ENCODE results near the gene RAB6C. TPM values are rescaled to one million over a fixed set of nuclear protein-coding genes. Genes with fewer than 3 reads are reported as not detected.
"Not testable (repeated sequence)": the region's sequence is repeated elsewhere in the genome, so short reads cannot be mapped to it uniquely, and the experiment has no call there.

RAB6C gene
- total and polyA plus RNA-seq, 2 donors from 2014 or later = 0.17 to 0.19 TPM

GRCh38 chr2:129984426-129984825 lies 5.0 kb downstream of the RAB6C start:
- no peak for FAIRE-seq
- TF ChIP-seq CTCF (IDR thresholded peaks at IDR 0.05; ENCODE audit: borderline replicate concordance, extremely low read depth, insufficient read depth) = no peak
- H3K9me3 ChIP-seq (ENCODE audit: control insufficient read depth in 2 of 3, insufficient read depth in 1 of 3, low read length in 3 of 3) = no peaks in the 10 kb centered on the region
- no peak overlapping the region for H3K9ac ChIP-seq (ENCODE audit: low read length in 3 of 3)
- H3K4me1 ChIP-seq (ENCODE audit: control insufficient read depth in 2 of 3, insufficient read depth in 2 of 3, low read depth in 1 of 3, low read length in 3 of 3) = no peaks in the 10 kb centered on the region
- H3K4me3 ChIP-seq (ENCODE audit: low read length in 3 of 3) = no peak overlapping the region
- no peaks in the 10 kb centered on the region for H3K36me3 ChIP-seq (ENCODE audit: control insufficient read depth in 2 of 3, insufficient read depth in 3 of 3, low read length in 3 of 3)
- H3K27ac ChIP-seq (ENCODE audit: low read depth in 2 of 2, low read length in 2 of 2) = no peak overlapping the region
- H3K27me3 ChIP-seq (ENCODE audit: control insufficient read depth, insufficient read depth, low read length) = peaks cover 7% of the 10 kb centered on the region
- no peak for DNase-seq
- intact Hi-C loops (cut with DNase I) = no loop called here

- H3K36me3 ChIP-seq (ENCODE audit: control insufficient read depth in 2 of 3, insufficient read depth in 3 of 3, low read length in 3 of 3); H3K4me3 ChIP-seq (ENCODE audit: low read length in 3 of 3); H3K27me3 ChIP-seq (ENCODE audit: control insufficient read depth, insufficient read depth, low read length); intact Hi-C loops (cut with DNase I); FAIRE-seq; H3K27ac ChIP-seq (ENCODE audit: low read depth in 2 of 2, low read length in 2 of 2); H3K9ac ChIP-seq (ENCODE audit: low read length in 3 of 3); H3K4me1 ChIP-seq (ENCODE audit: control insufficient read depth in 2 of 3, insufficient read depth in 2 of 3, low read depth in 1 of 3, low read length in 3 of 3); H3K9me3 ChIP-seq (ENCODE audit: control insufficient read depth in 2 of 3, insufficient read depth in 1 of 3, low read length in 3 of 3): not testable (repeated sequence)
- DNase-seq = peak in 1 of 5 donors; percentile 46
Observed at GRCh38 chr2:129992415-129993006, 13.0 kb downstream of the RAB6C start.

DNA sequence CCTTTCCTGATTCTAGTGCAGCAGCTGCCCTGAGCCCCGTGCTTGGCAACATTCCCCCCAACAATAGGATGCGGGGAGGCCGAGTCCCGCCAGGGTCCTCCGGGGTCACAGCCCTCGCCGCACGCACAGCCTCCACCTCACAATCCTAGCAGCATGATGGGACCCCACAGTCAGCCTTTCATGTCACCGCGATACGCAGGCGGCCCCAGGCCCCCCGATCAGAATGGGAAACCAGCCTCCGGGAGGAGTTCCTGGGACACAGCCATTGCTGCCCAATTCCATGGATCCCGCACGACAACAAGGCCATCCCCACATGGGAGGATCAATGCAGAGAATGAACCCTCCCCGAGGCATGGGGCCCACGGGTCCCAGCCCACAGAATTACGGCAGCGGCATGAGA lies 13.7 kb downstream of the RAB6C start:
- not testable (repeated sequence) for H3K27me3 ChIP-seq (ENCODE audit: control insufficient read depth, insufficient read depth, low read length)

GRCh38 chr2:129996657-129997237 lies 17.3 kb downstream of the RAB6C start:
- H3K27me3 ChIP-seq (ENCODE audit: control insufficient read depth, insufficient read depth, low read length); H3K4me3 ChIP-seq (ENCODE audit: low read length in 3 of 3); H3K9me3 ChIP-seq (ENCODE audit: control insufficient read depth in 2 of 3, insufficient read depth in 1 of 3, low read length in 3 of 3); intact Hi-C loops (cut with DNase I); FAIRE-seq; H3K36me3 ChIP-seq (ENCODE audit: control insufficient read depth in 2 of 3, insufficient read depth in 3 of 3, low read length in 3 of 3); DNase-seq; H3K4me1 ChIP-seq (ENCODE audit: control insufficient read depth in 2 of 3, insufficient read depth in 2 of 3, low read depth in 1 of 3, low read length in 3 of 3); H3K9ac ChIP-seq (ENCODE audit: low read length in 3 of 3); H3K27ac ChIP-seq (ENCODE audit: low read depth in 2 of 2, low read length in 2 of 2): not testable (repeated sequence)

More for the DNA sequence above, 13.7 kb downstream of the RAB6C start:
- H3K27ac ChIP-seq (ENCODE audit: low read depth in 2 of 2, low read length in 2 of 2); H3K4me3 ChIP-seq (ENCODE audit: low read length in 3 of 3); H3K9me3 ChIP-seq (ENCODE audit: control insufficient read depth in 2 of 3, insufficient read depth in 1 of 3, low read length in 3 of 3); FAIRE-seq; intact Hi-C loops (cut with DNase I); H3K4me1 ChIP-seq (ENCODE audit: control insufficient read depth in 2 of 3, insufficient read depth in 2 of 3, low read depth in 1 of 3, low read length in 3 of 3); H3K9ac ChIP-seq (ENCODE audit: low read length in 3 of 3); H3K36me3 ChIP-seq (ENCODE audit: control insufficient read depth in 2 of 3, insufficient read depth in 3 of 3, low read length in 3 of 3): not testable (repeated sequence)
- peak in 1 of 5 donors; percentile 41 for DNase-seq

GRCh38 chr2:129998771-129999170 lies 19.3 kb downstream of the RAB6C start:
- H3K36me3 ChIP-seq (ENCODE audit: control insufficient read depth in 2 of 3, insufficient read depth in 3 of 3, low read length in 3 of 3); H3K4me1 ChIP-seq (ENCODE audit: control insufficient read depth in 2 of 3, insufficient read depth in 2 of 3, low read depth in 1 of 3, low read length in 3 of 3); H3K9ac ChIP-seq (ENCODE audit: low read length in 3 of 3); H3K4me3 ChIP-seq (ENCODE audit: low read length in 3 of 3); DNase-seq; FAIRE-seq; H3K9me3 ChIP-seq (ENCODE audit: control insufficient read depth in 2 of 3, insufficient read depth in 1 of 3, low read length in 3 of 3); intact Hi-C loops (cut with DNase I); H3K27me3 ChIP-seq (ENCODE audit: control insufficient read depth, insufficient read depth, low read length); H3K27ac ChIP-seq (ENCODE audit: low read depth in 2 of 2, low read length in 2 of 2): not testable (repeated sequence)

DNA sequence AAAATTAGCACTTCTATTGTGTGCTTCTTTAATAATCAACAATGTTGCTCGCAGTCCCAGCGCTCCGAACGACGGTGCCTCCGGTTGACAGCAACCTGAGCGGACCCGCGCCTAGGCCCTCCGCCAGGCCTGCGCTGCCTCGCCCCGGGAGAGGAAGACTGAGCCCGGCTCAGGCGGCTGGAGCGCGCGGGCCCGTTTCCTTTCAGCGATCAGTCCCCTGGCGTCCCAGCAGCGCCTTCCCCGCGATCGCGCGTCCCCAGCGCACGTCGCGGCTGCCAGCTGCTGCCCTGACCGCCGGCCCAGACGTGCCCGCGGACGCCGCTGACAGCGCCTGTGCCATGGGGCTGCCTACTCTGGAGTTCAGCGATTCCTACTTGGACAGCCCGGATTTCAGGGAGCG lies 26.4 kb downstream of the RAB6C start:
- H3K27ac ChIP-seq (ENCODE audit: low read depth in 2 of 2, low read length in 2 of 2); H3K27me3 ChIP-seq (ENCODE audit: control insufficient read depth, insufficient read depth, low read length); H3K4me1 ChIP-seq (ENCODE audit: control insufficient read depth in 2 of 3, insufficient read depth in 2 of 3, low read depth in 1 of 3, low read length in 3 of 3); H3K9me3 ChIP-seq (ENCODE audit: control insufficient read depth in 2 of 3, insufficient read depth in 1 of 3, low read length in 3 of 3); FAIRE-seq; H3K9ac ChIP-seq (ENCODE audit: low read length in 3 of 3); intact Hi-C loops (cut with DNase I); H3K4me3 ChIP-seq (ENCODE audit: low read length in 3 of 3); H3K36me3 ChIP-seq (ENCODE audit: control insufficient read depth in 2 of 3, insufficient read depth in 3 of 3, low read length in 3 of 3): not testable (repeated sequence)
- peak in 3 of 5 donors; percentile 27 to 41 (median 31) for DNase-seq

DNA sequence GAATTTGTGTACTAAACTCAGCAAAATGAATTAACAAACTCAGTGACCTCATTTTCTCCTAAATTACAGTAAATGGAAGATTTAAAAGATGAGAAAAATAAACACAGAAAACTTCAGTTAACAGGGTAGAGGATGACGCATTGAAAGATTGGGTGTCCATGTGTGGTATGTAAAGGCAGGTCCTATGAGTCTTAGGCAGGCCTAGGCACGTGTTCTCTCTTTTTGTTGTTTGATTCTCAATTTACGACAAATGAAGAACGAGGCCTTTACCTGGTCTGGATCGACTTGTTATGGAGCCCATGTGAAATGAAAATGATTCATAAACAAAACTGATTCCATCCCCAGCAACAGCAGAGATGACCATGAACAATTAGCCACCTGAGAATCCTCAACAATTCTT lies 37.2 kb downstream of the RAB6C start:
- H3K9me3 ChIP-seq (ENCODE audit: control insufficient read depth in 2 of 3, insufficient read depth in 1 of 3, low read length in 3 of 3); intact Hi-C loops (cut with DNase I); H3K4me3 ChIP-seq (ENCODE audit: low read length in 3 of 3); H3K27me3 ChIP-seq (ENCODE audit: control insufficient read depth, insufficient read depth, low read length); H3K4me1 ChIP-seq (ENCODE audit: control insufficient read depth in 2 of 3, insufficient read depth in 2 of 3, low read depth in 1 of 3, low read length in 3 of 3); FAIRE-seq; H3K27ac ChIP-seq (ENCODE audit: low read depth in 2 of 2, low read length in 2 of 2); H3K9ac ChIP-seq (ENCODE audit: low read length in 3 of 3); H3K36me3 ChIP-seq (ENCODE audit: control insufficient read depth in 2 of 3, insufficient read depth in 3 of 3, low read length in 3 of 3); DNase-seq: not testable (repeated sequence)

Measured in kidney (tissue), 14 donors.